ENCODE results near the gene ERI3. TPM values are rescaled to one million over a fixed set of nuclear protein-coding genes. Genes with fewer than 3 reads are reported as not detected.

ERI3 gene
- total and polyA plus RNA-seq, 2 of the 13 experiments (the other 11 are each of a cell fraction or from before 2014, with no cell fraction given): 35.6 to 35.9 TPM

GRCh38 chr1:44244986-44245385, 110.1 kb downstream of the ERI3 start:
- CTCF ChIA-PET (ENCODE audit: low intra/inter-chr PET ratio, low total read pairs): no interaction called here
- no peak for DNase-seq (ENCODE audit: low spot score)
- intact Hi-C loops (cut with micrococcal nuclease; ENCODE audit: unreplicated experiment): no loop called here

More at GRCh38 chr1:44244986-44245385, 110.1 kb downstream of the ERI3 start:
- in situ Hi-C loops (cut with HindIII; ENCODE audit: extremely low pct_ligation_motif_present, low pct_unique_long_range_greater_than_20kb): no loop called here
- no peaks in the 10 kb centered on the region for H3K9me3 ChIP-seq (ENCODE audit: low read length)
- no peaks in the 10 kb centered on the region for H3K27me3 ChIP-seq (ENCODE audit: control insufficient read depth in 1 of 2, insufficient read depth in 2 of 2, low read length in 2 of 2)
- no peak overlapping the region for H3K4me3 ChIP-seq (replicated peaks in 1 of 3; ENCODE audit: insufficient read depth in 1 of 3, low read depth in 2 of 3, low read length in 3 of 3)
- no peaks in the 10 kb centered on the region for H3K79me2 ChIP-seq (ENCODE audit: insufficient read depth, low read length)
- POLR2A ChIA-PET: no interaction called here
- WGBS (ENCODE audit: low lambda C conversion rate): 95% methylated on average over 9 of the region's 9 CpGs
- FAIRE-seq (no peak), ATAC-seq (no peak)
- no peak overlapping the region for H2AFZ ChIP-seq (ENCODE audit: low read length)
- H3K36me3 ChIP-seq (replicated peaks in 1 of 2; ENCODE audit: control insufficient read depth in 1 of 2, insufficient read depth in 2 of 2, low read length in 2 of 2): peaks cover 2 to 22% of the 10 kb centered on the region in 2 experiments; a peak in 3 of 5 replicates
- no peaks in the 10 kb centered on the region for H4K20me1 ChIP-seq (ENCODE audit: insufficient read depth, low read length)
- no TSS peak for BruUV-seq (replicated peaks)
- no peak overlapping the region for H3K9ac ChIP-seq (ENCODE audit: insufficient read depth, low read depth, low read length)
- peaks cover 20% of the 10 kb centered on the region for H3K4me1 ChIP-seq (ENCODE audit: insufficient read depth, low read length)
- no peak overlapping the region for H3K4me2 ChIP-seq (ENCODE audit: low read depth, low read length)
- no peak overlapping the region for H3K27ac ChIP-seq (ENCODE audit: extremely low read length, insufficient read depth, low read length)
- TF ChIP-seq JUND (CRISPR knock-in tag; IDR thresholded peaks at IDR 0.05) (no peak), TBX3 (IDR thresholded peaks at IDR 0.05; ENCODE audit: borderline replicate concordance) (no peak), ZNF644 (CRISPR knock-in tag; IDR thresholded peaks at IDR 0.05; ENCODE audit: low read depth) (no peak), KDM5B (CRISPR knock-in tag; IDR thresholded peaks at IDR 0.05; ENCODE audit: borderline replicate concordance) (no peak), ZNF232 (CRISPR knock-in tag; IDR thresholded peaks at IDR 0.05; ENCODE audit: borderline replicate concordance) (no peak), PRMT3 (CRISPR knock-in tag; IDR thresholded peaks at IDR 0.05; ENCODE audit: borderline replicate concordance, low read depth) (no peak), ZNF557 (CRISPR knock-in tag; IDR thresholded peaks at IDR 0.05) (no peak), MTA1 (CRISPR knock-in tag; IDR thresholded peaks at IDR 0.05; ENCODE audit: borderline replicate concordance) (no peak), ZBTB39 (CRISPR knock-in tag; IDR thresholded peaks at IDR 0.05) (no peak), TRIM24 (CRISPR knock-in tag; IDR thresholded peaks at IDR 0.05) (no peak), PBX3 (CRISPR knock-in tag; IDR thresholded peaks at IDR 0.05; ENCODE audit: borderline replicate concordance) (no peak), ZNF160 (CRISPR knock-in tag; IDR thresholded peaks at IDR 0.05) (no peak), ZNF607 (CRISPR knock-in tag; IDR thresholded peaks at IDR 0.05; ENCODE audit: borderline replicate concordance) (no peak), PHF5A (CRISPR knock-in tag; IDR thresholded peaks at IDR 0.05; ENCODE audit: low read depth, unreplicated experiment) (no peak), SAP130 (CRISPR knock-in tag; IDR thresholded peaks at IDR 0.05; ENCODE audit: low read depth) (no peak), FOXM1 (CRISPR knock-in tag; IDR thresholded peaks at IDR 0.05) (no peak), RBM39 (IDR thresholded peaks at IDR 0.05; ENCODE audit: low read depth, low read length, poor library complexity, severe bottlenecking) (no peak)
